ENCODE results near the gene USP37.
"Not testable (repeated sequence)": the region's sequence is repeated elsewhere in the genome, so short reads cannot be mapped to it uniquely, and the experiment has no call there.

The USP37 gene

GRCh38 chr2:218568190-218569037 is at the start of gene USP37, which contains the start of gene CNOT9:
Gene USP37 (minus strand): TSS chr2:218568351. CDS start chr2:218558653, 9,698 bp downstream.
Gene CNOT9 (plus strand): TSS chr2:218568839. CDS start chr2:218568955, 116 bp downstream.
- DNase-seq (ENCODE audit: low read depth): peak; percentile 98

GRCh38 chr2:218615868-218616315 is 47.7 kb upstream of the USP37 start:
- no peak for DNase-seq (ENCODE audit: low read depth)

GRCh38 chr2:218607436-218608115 is 39.4 kb upstream of the USP37 start, which contains the start of gene PLCD4:
Gene PLCD4 (plus strand): TSS chr2:218607899. CDS start chr2:218615740, 7,841 bp downstream.
- peak; percentile 88 for DNase-seq (ENCODE audit: low read depth)

GRCh38 chr2:218605432-218605831 is 37.3 kb upstream of the USP37 start:
- peak; percentile 61 for DNase-seq (ENCODE audit: low read depth)

GRCh38 chr2:218585541-218585940 is 17.4 kb upstream of the USP37 start:
- no peak for DNase-seq (ENCODE audit: low read depth)

- no peak for DNase-seq (ENCODE audit: low read depth)
These were observed 16.1 kb upstream of the USP37 start for GRCh38 chr2:218583983-218584850.

GRCh38 chr2:218582076-218582475 is 13.9 kb upstream of the USP37 start:
- DNase-seq (ENCODE audit: low read depth): peak; percentile 80

GRCh38 chr2:218578272-218578877 is 10.2 kb upstream of the USP37 start:
- no peak for DNase-seq (ENCODE audit: low read depth)

GRCh38 chr2:218577482-218578220 is 9.5 kb upstream of the USP37 start:
- no peak for DNase-seq (ENCODE audit: low read depth)

- DNase-seq (ENCODE audit: low read depth): no peak
These were observed 8.7 kb upstream of the USP37 start for GRCh38 chr2:218576854-218577253.

GRCh38 chr2:218570850-218571249 is 2.7 kb upstream of the USP37 start:
- peak; percentile 48 for DNase-seq (ENCODE audit: low read depth)

GRCh38 chr2:218569661-218570500 is 1.7 kb upstream of the USP37 start:
- peak; percentile 80 for DNase-seq (ENCODE audit: low read depth)

GRCh38 chr2:218569038-218569431 is 884 bp upstream of the USP37 start:
- DNase-seq (ENCODE audit: low read depth): peak; percentile 84

- peak; percentile 6 for DNase-seq (ENCODE audit: low read depth)
These were observed 358 bp downstream of the USP37 start for GRCh38 chr2:218567797-218568189.

- DNase-seq (ENCODE audit: low read depth): no peak
These were observed 1.9 kb downstream of the USP37 start for GRCh38 chr2:218566296-218566695.

GRCh38 chr2:218564056-218564455 is 4.1 kb downstream of the USP37 start:
- DNase-seq (ENCODE audit: low read depth): no peak

- no peak for DNase-seq (ENCODE audit: low read depth)
These were observed 9.2 kb downstream of the USP37 start for GRCh38 chr2:218558986-218559385.

GRCh38 chr2:218557941-218558340 is 10.2 kb downstream of the USP37 start:
- DNase-seq (ENCODE audit: low read depth): no peak

- DNase-seq (ENCODE audit: low read depth): no peak
These were observed 12.6 kb downstream of the USP37 start for GRCh38 chr2:218555527-218555926.

GRCh38 chr2:218554225-218554624 is 13.9 kb downstream of the USP37 start:
- DNase-seq (ENCODE audit: low read depth): not testable (repeated sequence)

Data from iris pigment epithelial cell (primary cell).